Measurements from ENCODE around the gene ARHGEF4.

ARHGEF4 gene

GRCh38 chr2:130922417-130922816 lies 85.7 kb downstream of the ARHGEF4 start:
- DNase-seq, result no peak

GRCh38 chr2:130928385-130928784 lies 91.7 kb downstream of the ARHGEF4 start:
- DNase-seq, result no peak

GRCh38 chr2:130930740-130931659 lies 94.3 kb downstream of the ARHGEF4 start:
- DNase-seq, result no peak

GRCh38 chr2:130933501-130933900 lies 96.8 kb downstream of the ARHGEF4 start:
- no peak for DNase-seq

- DNase-seq, result no peak
Observed at GRCh38 chr2:130936451-130936850, 99.7 kb downstream of the ARHGEF4 start.

GRCh38 chr2:130947967-130948366 lies 111.3 kb downstream of the ARHGEF4 start:
- DNase-seq, result no peak

- DNase-seq, result no peak
Observed at GRCh38 chr2:130949954-130950353, 113.2 kb downstream of the ARHGEF4 start.

- no peak for DNase-seq
Observed at GRCh38 chr2:130951018-130951417, 114.3 kb downstream of the ARHGEF4 start.

- no peak for DNase-seq
Observed at GRCh38 chr2:130954873-130955272, 118.2 kb downstream of the ARHGEF4 start.

GRCh38 chr2:130957915-130958314 lies 121.2 kb downstream of the ARHGEF4 start:
- DNase-seq, result no peak

- no peak for DNase-seq
Observed at GRCh38 chr2:130963196-130963848, 126.6 kb downstream of the ARHGEF4 start.

- no peak for DNase-seq
Observed at GRCh38 chr2:130963849-130964793, 127.4 kb downstream of the ARHGEF4 start.

GRCh38 chr2:130964931-130965330 lies 128.2 kb downstream of the ARHGEF4 start:
- DNase-seq, result no peak

GRCh38 chr2:130966149-130966774 lies 129.5 kb downstream of the ARHGEF4 start:
- no peak for DNase-seq

GRCh38 chr2:130966775-130967490 lies 130.2 kb downstream of the ARHGEF4 start:
- no peak for DNase-seq

GRCh38 chr2:130972410-130972809 lies 135.7 kb downstream of the ARHGEF4 start:
- peak in 2 of 5 experiments; percentile 1 to 69 for DNase-seq

GRCh38 chr2:130975729-130976128 lies 139.0 kb downstream of the ARHGEF4 start:
- DNase-seq, result no peak

GRCh38 chr2:130976591-130977237 lies 140.0 kb downstream of the ARHGEF4 start:
- DNase-seq, result no peak

- no peak for DNase-seq
Observed at GRCh38 chr2:130977461-130978050, 140.8 kb downstream of the ARHGEF4 start.

- no peak for DNase-seq
Observed at GRCh38 chr2:130981667-130982066, 145.0 kb downstream of the ARHGEF4 start.
